MM.1S (cell line): ENCODE results near the gene WASL.

Experiments
- DNase-seq: peaks from one replicate; pipeline ENCODE4 v3.0.0-alpha.2; 2015
- H2AFZ ChIP-seq: fragments of 300-600 bp; sonication (generic); 2 replicates; pipeline ENCODE4 v1.6.0; 2016; ENCODE audit warnings: antibody characterized with exemption, low read length
- H3F3A ChIP-seq: fragments of 300-600 bp; sonication (generic); 2 replicates; pipeline ENCODE4 v1.6.1; 2016; ENCODE audit warnings: mild to moderate bottlenecking, antibody characterized with exemption, low read length, moderate library complexity, mixed read lengths; ENCODE audit not compliant: insufficient read depth
- H3K27ac ChIP-seq: fragments of 300-600 bp; sonication (generic); 2 replicates; pipeline ENCODE4 v1.5.1; 2016; ENCODE audit warnings: mild to moderate bottlenecking, low read length
- H3K27me3 ChIP-seq: fragments of 300-600 bp; sonication (generic); replicated peaks from 2 replicates; pipeline ENCODE4 v1.6.0; 2016; ENCODE audit warnings: low read length; ENCODE audit not compliant: insufficient read depth
- H3K36me3 ChIP-seq: fragments of 300-600 bp; sonication (generic); replicated peaks from 2 replicates; pipeline ENCODE4 v1.6.1; 2016; ENCODE audit warnings: mild to moderate bottlenecking, low read length, mixed read lengths; ENCODE audit not compliant: insufficient read depth
- H3K4me1 ChIP-seq: fragments of 300-600 bp; sonication (generic); 2 replicates; pipeline ENCODE4 v1.6.1; 2016; ENCODE audit warnings: low read length, mixed read lengths
- H3K4me2 ChIP-seq: fragments of 300-600 bp; sonication (generic); 2 replicates; pipeline ENCODE4 v1.6.0; 2016; ENCODE audit warnings: low read depth, low read length
- H3K4me3 ChIP-seq: fragments of 300-600 bp; sonication (generic); 2 replicates; pipeline ENCODE4 v1.5.1; 2016; ENCODE audit warnings: low read length, mixed read lengths
- H3K79me2 ChIP-seq: fragments of 300-600 bp; sonication (generic); 2 replicates; pipeline ENCODE4 v1.6.1; 2016; ENCODE audit warnings: mixed run types, low read length, mixed read lengths
- H3K9ac ChIP-seq: fragments of 300-600 bp; sonication (generic); 2 replicates; pipeline ENCODE4 v1.6.1; 2016; ENCODE audit warnings: low read length, mixed read lengths
- H3K9me2 ChIP-seq: fragments of 300-600 bp; sonication (generic); replicated peaks from 2 replicates; pipeline ENCODE4 v1.6.1; 2016; ENCODE audit warnings: mild to moderate bottlenecking, low read length, mixed read lengths; ENCODE audit not compliant: insufficient read depth
- H3K9me3 ChIP-seq: fragments of 300-600 bp; sonication (generic); replicated peaks from 2 replicates; pipeline ENCODE4 v1.6.1; 2016; ENCODE audit warnings: mild to moderate bottlenecking, low read length, mixed read lengths; ENCODE audit not compliant: insufficient read depth
- H4K20me1 ChIP-seq: fragments of 300-600 bp; sonication (generic); 2 replicates; pipeline ENCODE4 v1.6.1; 2016; ENCODE audit warnings: mild to moderate bottlenecking, low read length, moderate library complexity, mixed read lengths; ENCODE audit not compliant: insufficient read depth
- CTCF ChIP-seq: fragments of 300-600 bp; sonication (generic); IDR thresholded peaks from 2 replicates; pipeline ENCODE4 v1.5.1; 2016; ENCODE audit warnings: antibody characterized with exemption, low read length, mixed read lengths
- EZH2 ChIP-seq: fragments of 300-600 bp; sonication (generic); optimal IDR thresholded peaks from 2 replicates; pipeline ENCODE3; 2017; ENCODE audit warnings: low read depth, mild to moderate bottlenecking, antibody characterized with exemption, low read length, mixed read lengths
- EZH2phosphoT487 ChIP-seq: fragments of 300-600 bp; sonication (generic); IDR thresholded peaks from 2 replicates; pipeline ENCODE4 v1.6.1; 2018; ENCODE audit warnings: antibody characterized with exemption, low read length

Gene WASL

GRCh38 chr7:123748734-123749536 is at the start of gene WASL:
Gene WASL, minus strand, starts transcription at chr7:123749003. Its CDS starts 269 bp downstream, at chr7:123748734.
- H3K9me2 ChIP-seq = no peaks in the 10 kb centered on the region
- H3K4me1 ChIP-seq = peaks cover 27% of the 10 kb centered on the region
- DNase-seq = peak; percentile 96
- peaks cover 30% of the 10 kb centered on the region for H3F3A ChIP-seq
- peak within 1 kb of the TSS; percentile 92 for H3K4me3 ChIP-seq
- no peak for TF ChIP-seq EZH2
- no peak for TF ChIP-seq CTCF
- TF ChIP-seq EZH2phosphoT487 = no peak
- H3K9ac ChIP-seq = peak within 1 kb of the TSS; percentile 89
- peak within 1 kb of the TSS; percentile 94 for H2AFZ ChIP-seq
- no peaks in the 10 kb centered on the region for H3K27me3 ChIP-seq
- no peaks in the 10 kb centered on the region; the same call in 1 of the 2 replicates for H3K36me3 ChIP-seq
- H3K4me2 ChIP-seq = peak within 1 kb of the TSS; percentile 95
- H3K27ac ChIP-seq = peak within 1 kb of the TSS; percentile 90
- H3K9me3 ChIP-seq = no peaks in the 10 kb centered on the region
- peaks cover 53% of the 10 kb centered on the region for H3K79me2 ChIP-seq
- H4K20me1 ChIP-seq = peaks cover 27% of the 10 kb centered on the region

GRCh38 chr7:123797673-123798531 is 49.1 kb upstream of the WASL start:
- H3K9me3 ChIP-seq = no peaks in the 10 kb centered on the region
- 0 out of 2 replicates have a peak overlapping the region, but pooled peaks have one; percentile 1 for H3K4me2 ChIP-seq
- H3F3A ChIP-seq = no peaks in the 10 kb centered on the region
- H3K4me1 ChIP-seq = peaks cover 8% of the 10 kb centered on the region; the same call in 1 of the 2 replicates
- no peak for TF ChIP-seq EZH2
- no peak for TF ChIP-seq EZH2phosphoT487
- peak; percentile 67 for TF ChIP-seq CTCF
- H4K20me1 ChIP-seq = no peaks in the 10 kb centered on the region
- H3K4me3 ChIP-seq = no peak overlapping the region
- no peaks in the 10 kb centered on the region for H3K36me3 ChIP-seq
- no peaks in the 10 kb centered on the region for H3K9me2 ChIP-seq
- H3K79me2 ChIP-seq = no peaks in the 10 kb centered on the region
- no peak overlapping the region for H3K27ac ChIP-seq
- DNase-seq = peak; percentile 57
- H3K27me3 ChIP-seq = no peaks in the 10 kb centered on the region
- H3K9ac ChIP-seq = no peak overlapping the region
- peak overlapping the region; percentile 12; the same call in 1 of the 2 replicates for H2AFZ ChIP-seq

GRCh38 chr7:123796568-123796967 is 47.8 kb upstream of the WASL start:
- Histone ChIP-seq H3K4me2 (no peak overlapping the region), H3F3A (no peaks in the 10 kb centered on the region), H3K4me3 (no peak overlapping the region), H3K9me2 (no peaks in the 10 kb centered on the region), H3K36me3 (no peaks in the 10 kb centered on the region), H3K9me3 (no peaks in the 10 kb centered on the region), H3K79me2 (no peaks in the 10 kb centered on the region), H2AFZ (no peak overlapping the region), H3K27ac (no peak overlapping the region), H3K4me1 (peaks cover 8% of the 10 kb centered on the region; the same call in 1 of the 2 replicates), H4K20me1 (no peaks in the 10 kb centered on the region), H3K27me3 (no peaks in the 10 kb centered on the region), H3K9ac (no peak overlapping the region)
- DNase-seq = no peak
- no peak for TF ChIP-seq EZH2
- TF ChIP-seq CTCF = no peak
- TF ChIP-seq EZH2phosphoT487 = no peak
